DND-41 (cell line): Measurements from ENCODE around the gene P2RY2.

Source experiments
- ATAC-seq: fragments of 200-7000 bp; cut with Tn5 transposase; 3 replicates; pipeline ENCODE4 v1.9.1; 2021; ENCODE audit warnings: low read depth; ENCODE audit not compliant: insufficient read depth
- DNase-seq: peaks from one replicate; pipeline ENCODE4 v3.0.0-alpha.2; 2020
- H2AFZ ChIP-seq: 2 replicates; pipeline ENCODE4 v1.6.0; 2012; ENCODE audit warnings: low read depth, low read length
- H3K27ac ChIP-seq: 2 replicates; pipeline ENCODE4 v1.5.1; 2012; ENCODE audit warnings: low read length, inconsistent platforms
- H3K27me3 ChIP-seq: fragments of 200-600 bp; sonication (generic); 2 replicates; pipeline ENCODE4 v1.6.0; 2012; ENCODE audit warnings: low read length, mild to moderate bottlenecking, inconsistent platforms; ENCODE audit not compliant: insufficient read depth, poor library complexity
- H3K36me3 ChIP-seq: 2 replicates; pipeline ENCODE4 v1.5.1; 2012; ENCODE audit warnings: low read length, inconsistent platforms; ENCODE audit not compliant: insufficient read depth
- H3K4me1 ChIP-seq: 2 replicates; pipeline ENCODE4 v1.5.1; 2012; ENCODE audit warnings: mild to moderate bottlenecking, low read length; ENCODE audit not compliant: insufficient read depth
- H3K4me2 ChIP-seq: 2 replicates; pipeline ENCODE4 v1.6.0; 2012; ENCODE audit warnings: mild to moderate bottlenecking, moderate library complexity, low read length, inconsistent platforms; ENCODE audit not compliant: insufficient read depth
- H3K4me3 ChIP-seq, 2 experiments: fragments of 200-600 bp in 1 of 2; shearing (Covaris generic) in 1 of 2; 2 replicates each; pipeline ENCODE4 v1.5.1; 2012 to 2016; ENCODE audit warnings: inconsistent platforms in 2 of 2, low read length in 2 of 2, mild to moderate bottlenecking in 2 of 2, low read depth in 1 of 2, moderate library complexity in 1 of 2
- H3K79me2 ChIP-seq: 2 replicates; pipeline ENCODE4 v1.6.0; 2012; ENCODE audit warnings: low read length, inconsistent platforms; ENCODE audit not compliant: insufficient read depth
- H3K9ac ChIP-seq: 2 replicates; pipeline ENCODE4 v1.6.0; 2012; ENCODE audit warnings: low read depth, mild to moderate bottlenecking, inconsistent platforms, low read length, moderate library complexity
- H3K9me3 ChIP-seq: 2 replicates; pipeline ENCODE4 v1.5.1; 2012; ENCODE audit warnings: low read length, moderate library complexity, mild to moderate bottlenecking, inconsistent platforms; ENCODE audit not compliant: insufficient read depth, severe bottlenecking
- H4K20me1 ChIP-seq: 2 replicates; pipeline ENCODE4 v1.6.0; 2012; ENCODE audit warnings: low read length; ENCODE audit not compliant: insufficient read depth
- CTCF ChIP-seq: IDR thresholded peaks from 2 replicates; pipeline ENCODE4 v1.5.1; 2012; ENCODE audit warnings: borderline replicate concordance, low read length, moderate library complexity, mild to moderate bottlenecking; ENCODE audit not compliant: poor library complexity, severe bottlenecking; ENCODE audit errors: extremely low read depth
- EZH2 ChIP-seq: IDR thresholded peaks from 3 replicates; pipeline ENCODE4 v1.6.1; 2012; ENCODE audit warnings: borderline replicate concordance, low read depth, mild to moderate bottlenecking, moderate library complexity, low read length, inconsistent platforms; ENCODE audit not compliant: severe bottlenecking

The P2RY2 gene

DNA sequence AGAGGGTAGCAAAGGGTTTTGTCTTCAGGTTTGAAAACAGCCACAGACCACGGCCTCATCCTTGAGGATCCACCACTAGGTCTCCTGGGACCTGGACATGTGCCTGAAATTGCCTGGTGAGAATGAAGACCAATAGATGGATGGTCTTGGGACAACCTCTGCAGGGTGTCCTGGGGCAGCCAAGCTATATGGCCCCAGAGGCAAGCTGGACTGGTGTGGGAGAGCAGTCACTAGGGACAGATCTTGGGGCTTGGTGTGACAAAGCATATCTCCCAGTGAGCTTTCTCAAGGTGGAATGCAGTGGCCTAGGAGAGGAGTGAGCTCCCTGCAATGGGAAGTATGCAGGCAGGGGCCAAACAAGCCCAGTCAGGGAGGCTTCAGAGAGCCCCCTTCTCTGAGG, 67.6 kb downstream of the P2RY2 start:
- no peak overlapping the region for H3K4me2 ChIP-seq
- TF ChIP-seq EZH2 (no peak), CTCF (no peak)
- no peak for DNase-seq
- H3K36me3 ChIP-seq = no peaks in the 10 kb centered on the region
- no peaks in the 10 kb centered on the region for H3K27me3 ChIP-seq
- H3K4me3 ChIP-seq = no peak overlapping the region
- no peak for ATAC-seq
- H4K20me1 ChIP-seq = no peaks in the 10 kb centered on the region
- H3K9me3 ChIP-seq = no peaks in the 10 kb centered on the region
- H3K27ac ChIP-seq = no peak overlapping the region
- no peaks in the 10 kb centered on the region for H3K79me2 ChIP-seq
- H2AFZ ChIP-seq = no peak overlapping the region
- peaks cover 6% of the 10 kb centered on the region for H3K4me1 ChIP-seq
- no peak overlapping the region for H3K9ac ChIP-seq
